ENCODE measurements around the gene ELAVL3.

Gene ELAVL3
- 0.04 to 0.10 reads per million in 2 donors for total RNA-seq

GRCh38 chr19:11480715-11481533, at the start of gene ELAVL3:
Gene ELAVL3, minus strand, starts transcription at chr19:11481046. Its CDS starts 438 bp downstream, at chr19:11480608.
- DNase-seq: no peak

GRCh38 chr19:11530432-11530831, 49.6 kb upstream of the ELAVL3 start:
- no peak for DNase-seq

- peak; percentile 49 for DNase-seq
Observed at GRCh38 chr19:11528551-11529341, 47.9 kb upstream of the ELAVL3 start, which contains the start of gene ECSIT. Gene ECSIT, minus strand, starts transcription at chr19:11529134. Its CDS starts 9,964 bp downstream, at chr19:11519170.

GRCh38 chr19:11519138-11519537, 38.3 kb upstream of the ELAVL3 start:
- DNase-seq: no peak

GRCh38 chr19:11513946-11514345, 33.1 kb upstream of the ELAVL3 start:
- DNase-seq: no peak

GRCh38 chr19:11510444-11510843, 29.6 kb upstream of the ELAVL3 start:
- no peak for DNase-seq

GRCh38 chr19:11507370-11508078, 26.7 kb upstream of the ELAVL3 start:
- no peak for DNase-seq

GRCh38 chr19:11506967-11507366, 26.1 kb upstream of the ELAVL3 start:
- DNase-seq: no peak

- no peak for DNase-seq
Observed at GRCh38 chr19:11506101-11506555, 25.3 kb upstream of the ELAVL3 start.

- DNase-seq: peak; percentile 83
Observed at GRCh38 chr19:11505504-11506100, 24.8 kb upstream of the ELAVL3 start, which contains the start of gene ZNF653. Gene ZNF653, minus strand, starts transcription at chr19:11505839. Its CDS starts 53 bp downstream, at chr19:11505786.

- peak; percentile 88 for DNase-seq
Observed at GRCh38 chr19:11505032-11505503, 24.2 kb upstream of the ELAVL3 start.

- DNase-seq: no peak
Observed at GRCh38 chr19:11504502-11505031, 23.7 kb upstream of the ELAVL3 start.

- DNase-seq: no peak
Observed at GRCh38 chr19:11499890-11500420, 19.1 kb upstream of the ELAVL3 start.

- DNase-seq: no peak
Observed at GRCh38 chr19:11499220-11499726, 18.4 kb upstream of the ELAVL3 start.

GRCh38 chr19:11496391-11497163, 15.7 kb upstream of the ELAVL3 start:
- no peak for DNase-seq

- no peak for DNase-seq
Observed at GRCh38 chr19:11495885-11496284, 15.0 kb upstream of the ELAVL3 start.

GRCh38 chr19:11495481-11495880, 14.6 kb upstream of the ELAVL3 start:
- DNase-seq: no peak

GRCh38 chr19:11494634-11495285, 13.9 kb upstream of the ELAVL3 start:
- no peak for DNase-seq

- DNase-seq: no peak
Observed at GRCh38 chr19:11489378-11489777, 8.5 kb upstream of the ELAVL3 start.

All from activated gamma-delta T cell (primary cell).